IMR-90 (cell line): ENCODE data around the gene CAPN6. TPM values are rescaled to one million over a fixed set of nuclear protein-coding genes. Genes with fewer than 3 reads are reported as not detected.

Experiments
- ATAC-seq: fragments of 200-7000 bp; cut with Tn5 transposase; 2 replicates; pipeline ENCODE4 v1.9.1; 2020; ENCODE audit warnings: low read depth, mild to moderate bottlenecking, moderate library complexity
- BruUV-seq: library from RNA; stranded (reverse); fragments of 400-500 nt; replicated peaks from 2 replicates; lab custom pipeline; 2021; lab: Mats Ljungman, UMichigan
- CTCF ChIA-PET: fragments of 300-600 bp; formaldehyde crosslinking; extraction: SDS; loops from one replicate; lab custom pipeline; 2021; ENCODE audit warnings: antibody characterized with exemption; lab: Yijun Ruan, JAX
- POLR2A ChIA-PET: fragments of 300-600 bp; sonication (Branson Sonifier 250); formaldehyde crosslinking; loops from one replicate; lab custom pipeline; 2022; ENCODE audit warnings: antibody characterized with exemption; ENCODE audit not compliant: unreplicated experiment; lab: Charles Lee
- DNase-seq: peaks from one replicate; pipeline ENCODE4 v3.0.0; 2013
- H2AFZ ChIP-seq: replicated peaks from 2 replicates; pipeline ENCODE3; 2013; ENCODE audit warnings: low read length, mild to moderate bottlenecking; ENCODE audit not compliant: poor library complexity
- H2AK5ac ChIP-seq: 2 replicates; pipeline ENCODE4 v1.6.1; 2013; ENCODE audit warnings: low read depth, low read length, inconsistent platforms
- H2AK9ac ChIP-seq: replicated peaks from 2 replicates; pipeline ENCODE3; 2013; ENCODE audit warnings: mild to moderate bottlenecking, low read depth, low read length, moderate library complexity; ENCODE audit not compliant: poor library complexity
- H2BK120ac ChIP-seq: 2 replicates; pipeline ENCODE4 v1.6.1; 2013; ENCODE audit warnings: low read depth, low read length, inconsistent platforms
- H2BK15ac ChIP-seq: 3 replicates; pipeline ENCODE4 v1.6.1; 2013; ENCODE audit warnings: low read depth, low read length, inconsistent platforms
- H2BK20ac ChIP-seq: 2 replicates; pipeline ENCODE4 v1.6.1; 2013; ENCODE audit warnings: low read depth, mild to moderate bottlenecking, inconsistent platforms, low read length, moderate library complexity
- H2BK5ac ChIP-seq: 2 replicates; pipeline ENCODE4 v1.6.1; 2013; ENCODE audit warnings: mild to moderate bottlenecking, low read depth, low read length, inconsistent platforms; ENCODE audit not compliant: poor library complexity, severe bottlenecking
- H3K14ac ChIP-seq: replicated peaks from 2 replicates; pipeline ENCODE4 v1.6.1; 2013; ENCODE audit warnings: low read depth, low read length, inconsistent platforms
- H3K18ac ChIP-seq: 2 replicates; pipeline ENCODE4 v1.6.1; 2013; ENCODE audit warnings: low read depth, low read length, control low read depth
- H3K23ac ChIP-seq: 2 replicates; pipeline ENCODE4 v1.6.1; 2013; ENCODE audit warnings: low read depth, low read length, inconsistent platforms
- H3K27ac ChIP-seq: 2 replicates; pipeline ENCODE4 v1.5.1; 2013; ENCODE audit warnings: mild to moderate bottlenecking, control low read depth, low read length; ENCODE audit not compliant: insufficient read depth
- H3K27me3 ChIP-seq: 2 replicates; pipeline ENCODE4 v1.6.1; 2013; ENCODE audit warnings: low read length; ENCODE audit not compliant: control insufficient read depth, insufficient read depth
- H3K36me3 ChIP-seq: 2 replicates; pipeline ENCODE4 v1.6.1; 2013; ENCODE audit warnings: low read length, mixed read lengths; ENCODE audit not compliant: control insufficient read depth, insufficient read depth
- H3K4ac ChIP-seq: 2 replicates; pipeline ENCODE4 v1.6.1; 2013; ENCODE audit warnings: low read depth, low read length, inconsistent platforms
- H3K4me1 ChIP-seq: 2 replicates; pipeline ENCODE4 v1.6.1; 2013; ENCODE audit warnings: low read length, mixed read lengths; ENCODE audit not compliant: control insufficient read depth, insufficient read depth
- H3K4me2 ChIP-seq: 2 replicates; pipeline ENCODE4 v1.6.1; 2013; ENCODE audit warnings: low read depth, mild to moderate bottlenecking, control low read depth, low read length, moderate library complexity
- H3K4me3 ChIP-seq: 2 replicates; pipeline ENCODE4 v1.5.1; 2013; ENCODE audit warnings: low read depth, mild to moderate bottlenecking, control low read depth, low read length, moderate library complexity; ENCODE audit not compliant: insufficient read depth
- H3K56ac ChIP-seq: 2 replicates; pipeline ENCODE4 v1.6.1; 2013; ENCODE audit warnings: low read length, inconsistent platforms; ENCODE audit not compliant: insufficient read depth; ENCODE audit errors: extremely low read depth
- H3K79me1 ChIP-seq, 2 experiments: 2 replicates each; pipeline ENCODE4 v1.6.1; 2013; ENCODE audit warnings: low read length in 2 of 2, inconsistent platforms in 1 of 2, low read depth in 1 of 2
- H3K9ac ChIP-seq: 2 replicates; pipeline ENCODE4 v1.6.1; 2013; ENCODE audit warnings: low read depth, low read length, control low read depth
- H3K9me1 ChIP-seq: 2 replicates; pipeline ENCODE4 v1.6.1; 2013; ENCODE audit warnings: low read length, inconsistent platforms; ENCODE audit not compliant: insufficient read depth
- H3K9me3 ChIP-seq: 2 replicates; pipeline ENCODE4 v1.6.1; 2013; ENCODE audit warnings: low read length; ENCODE audit not compliant: control insufficient read depth, insufficient read depth
- H4K20me1 ChIP-seq: 2 replicates; pipeline ENCODE4 v1.6.1; 2013; ENCODE audit warnings: low read length, inconsistent platforms; ENCODE audit not compliant: insufficient read depth
- H4K5ac ChIP-seq: 2 replicates; pipeline ENCODE4 v1.6.1; 2013; ENCODE audit warnings: mild to moderate bottlenecking, low read depth, low read length, control low read depth
- H4K8ac ChIP-seq, 2 experiments: 2 replicates each; pipeline ENCODE4 v1.6.1; 2013; ENCODE audit warnings: low read depth in 2 of 2, low read length in 2 of 2, control low read depth in 1 of 2, inconsistent platforms in 1 of 2
- H4K91ac ChIP-seq: 2 replicates; pipeline ENCODE4 v1.6.1; 2013; ENCODE audit warnings: low read depth, low read length, inconsistent platforms; ENCODE audit not compliant: insufficient read depth
- BHLHE40 ChIP-seq: fragments of 150-350 bp; IDR thresholded peaks from 2 replicates; pipeline ENCODE4 v1.6.1; 2016; ENCODE audit warnings: mild to moderate bottlenecking, low read depth, low read length
- CEBPB ChIP-seq: IDR thresholded peaks from 2 replicates; pipeline ENCODE4 v1.6.1; 2012; ENCODE audit warnings: low read depth, low read length, improper control_type of control experiment
- CHD1 ChIP-seq: IDR thresholded peaks from 2 replicates; pipeline ENCODE4 v1.6.1; 2012; ENCODE audit warnings: low read depth, low read length, improper control_type of control experiment
- CTCF ChIP-seq: conservative IDR thresholded peaks from 2 replicates; pipeline ENCODE4 v1.5.1; 2012; ENCODE audit warnings: mild to moderate bottlenecking, low read depth, low read length, improper control_type of control experiment
- ELK1 ChIP-seq: fragments of 150-350 bp; IDR thresholded peaks from 2 replicates; pipeline ENCODE4 v1.6.1; 2016; ENCODE audit warnings: low read depth, mild to moderate bottlenecking, low read length, moderate library complexity, borderline replicate concordance
- FOS ChIP-seq: fragments of 150-350 bp; IDR thresholded peaks from 2 replicates; pipeline ENCODE4 v1.6.1; 2016; ENCODE audit warnings: low read depth, low read length
- MAFK ChIP-seq: IDR thresholded peaks from 2 replicates; pipeline ENCODE4 v1.6.1; 2012; ENCODE audit warnings: low read depth, low read length, improper control_type of control experiment
- MAZ ChIP-seq: IDR thresholded peaks from 2 replicates; pipeline ENCODE4 v1.6.1; 2012; ENCODE audit warnings: low read depth, mild to moderate bottlenecking, low read length, improper control_type of control experiment, moderate library complexity, borderline replicate concordance
- MXI1 ChIP-seq: IDR thresholded peaks from 2 replicates; pipeline ENCODE4 v1.6.1; 2012; ENCODE audit warnings: low read depth, mild to moderate bottlenecking, low read length, moderate library complexity, borderline replicate concordance
- NFE2L2 ChIP-seq: fragments of 150-350 bp; IDR thresholded peaks from 2 replicates; pipeline ENCODE4 v1.6.1; 2016; ENCODE audit warnings: low read depth, mild to moderate bottlenecking, low read length
- POLR2A ChIP-seq: IDR thresholded peaks from 2 replicates; pipeline ENCODE4 v1.6.1; 2012; ENCODE audit warnings: mild to moderate bottlenecking, low read depth, low read length
- RAD21 ChIP-seq: IDR thresholded peaks from 2 replicates; pipeline ENCODE4 v1.6.1; 2012; ENCODE audit warnings: low read length, improper control_type of control experiment
- RCOR1 ChIP-seq: IDR thresholded peaks from 2 replicates; pipeline ENCODE4 v1.6.1; 2012; ENCODE audit warnings: mild to moderate bottlenecking, low read length, improper control_type of control experiment; ENCODE audit not compliant: insufficient replicate concordance
- RFX5 ChIP-seq: IDR thresholded peaks from 2 replicates; pipeline ENCODE4 v1.8.0; 2012; ENCODE audit warnings: low read depth, mild to moderate bottlenecking, low read length, moderate library complexity
- SMC3 ChIP-seq: fragments of 150-350 bp; IDR thresholded peaks from 2 replicates; pipeline ENCODE4 v1.6.1; 2016; ENCODE audit warnings: low read depth, mild to moderate bottlenecking, antibody characterized with exemption, low read length, moderate library complexity
- USF2 ChIP-seq: fragments of 150-350 bp; IDR thresholded peaks from 2 replicates; pipeline ENCODE4 v1.6.1; 2017; ENCODE audit warnings: mild to moderate bottlenecking, antibody characterized with exemption, low read length, low read depth
- dilution Hi-C: fragments of 300-500 bp; cut with HindIII; formaldehyde crosslinking; loops from one replicate; pipeline ENCODE4 v1.14.3; 2018; ENCODE audit warnings: low sequenced_read_pairs; ENCODE audit not compliant: unreplicated experiment
- in situ Hi-C: fragments of 300-500 bp; cut with MboI; formaldehyde crosslinking; loops from 3 replicates; pipeline ENCODE4 v1.14.3; 2019; ENCODE audit warnings: low sequenced_read_pairs, inconsistent platforms, mixed read lengths
- intact Hi-C: fragments of 100-400 bp; cut with micrococcal nuclease; formaldehyde crosslinking; loops from 2 replicates; pipeline ENCODE4 v1.10.0; 2022
- polyA plus RNA-seq, 3 experiments: library from polyadenylated mRNA; depleted of rRNA; stranded (reverse); fragments of >200 nt; gene quantifications; 2 replicates each; pipeline ENCODE4 v1.2.3, GENCODE V29; 2012; ENCODE audit warnings: low replicate concordance in 1 of 3
- total RNA-seq: library from RNA; depleted of rRNA; stranded (reverse); fragments of >200 nt; gene quantifications from 2 replicates; pipeline ENCODE4 v1.2.3, GENCODE V29; 2012

The CAPN6 gene
- total and polyA plus RNA-seq, 2 of the 4 experiments (the other 2 are of a cell fraction), result not detected

- H3K23ac ChIP-seq, result no peak overlapping the region
- no peak overlapping the region for H3K4ac ChIP-seq
- no peak overlapping the region for H3K14ac ChIP-seq
- intact Hi-C loops, result no loop called here
- H2BK5ac ChIP-seq, result no peak overlapping the region
- no peak overlapping the region for H2AK5ac ChIP-seq
- H3K36me3 ChIP-seq, result no peaks in the 10 kb centered on the region
- DNase-seq (no peak), ATAC-seq (no peak)
- H3K4me2 ChIP-seq, result no peak overlapping the region
- TF ChIP-seq RCOR1, result no peak
- TF ChIP-seq CTCF, result no peak
- TF ChIP-seq MAFK, result no peak
- no peak for TF ChIP-seq RAD21
- TF ChIP-seq SMC3, result no peak
- TF ChIP-seq BHLHE40, result no peak
- no peak for TF ChIP-seq NFE2L2
- no peak for TF ChIP-seq RFX5
- no peak for TF ChIP-seq CHD1
- no peak for TF ChIP-seq ELK1
- TF ChIP-seq POLR2A, result no peak
- no peak for TF ChIP-seq USF2
- no peak for TF ChIP-seq MAZ
- no peak for TF ChIP-seq FOS
- TF ChIP-seq MXI1, result no peak
- TF ChIP-seq CEBPB, result no peak
- POLR2A ChIA-PET, result no interaction called here
- dilution Hi-C loops, result no loop called here
- H3K4me3 ChIP-seq, result no peak overlapping the region
- no peak overlapping the region for H3K56ac ChIP-seq
- H2AK9ac ChIP-seq, result no peak overlapping the region
- H4K20me1 ChIP-seq, result no peaks in the 10 kb centered on the region
- no peaks in the 10 kb centered on the region for H3K79me1 ChIP-seq
- H3K9me3 ChIP-seq, result no peaks in the 10 kb centered on the region
- H2AFZ ChIP-seq, result no peak overlapping the region
- H4K8ac ChIP-seq, result no peak overlapping the region
- peaks cover 4% of the 10 kb centered on the region for H3K27me3 ChIP-seq
- no peak overlapping the region for H2BK20ac ChIP-seq
- no peak overlapping the region for H3K9ac ChIP-seq
- no peak overlapping the region for H2BK15ac ChIP-seq
- CTCF ChIA-PET, result no interaction called here
- H3K4me1 ChIP-seq, result no peaks in the 10 kb centered on the region
- BruUV-seq, result no TSS peak
- H2BK120ac ChIP-seq, result no peak overlapping the region
- in situ Hi-C loops, result no loop called here
- H3K27ac ChIP-seq, result no peak overlapping the region
- H3K9me1 ChIP-seq, result no peaks in the 10 kb centered on the region
- no peak overlapping the region for H3K18ac ChIP-seq
- no peak overlapping the region for H4K5ac ChIP-seq
- H4K91ac ChIP-seq, result no peak overlapping the region
Measured at GRCh38 chrX:111318901-111319300, 48.6 kb upstream of the CAPN6 start.
